GM12878 (cell line): ENCODE data around the gene PPM1A. TPM values are rescaled to one million over a fixed set of nuclear protein-coding genes. Genes with fewer than 3 reads are reported as not detected.

Experiments used
- ASH2L ChIP-seq: fragments of 300-600, 200-600 bp; sonication (generic); IDR thresholded peaks from 2 replicates; pipeline ENCODE4 v1.6.1; 2017; ENCODE audit warnings: low read depth, mild to moderate bottlenecking, borderline replicate concordance
- ATF2 ChIP-seq: IDR thresholded peaks from 2 replicates; pipeline ENCODE4 v1.6.1; 2012; ENCODE audit warnings: low read length, inconsistent platforms
- CHD2 ChIP-seq: IDR thresholded peaks from 2 replicates; pipeline ENCODE4 v1.6.1; 2011; ENCODE audit warnings: low read depth, low read length, improper control_type of control experiment, borderline replicate concordance
- CTCF ChIP-seq, 3 experiments: IDR thresholded peaks in 2 of 3; conservative IDR thresholded peaks in 1 of 3; 2 replicates each; pipeline ENCODE4 v1.5.1; 2011; ENCODE audit warnings: low read depth in 3 of 3, low read length in 3 of 3, mild to moderate bottlenecking in 3 of 3, control low read depth in 2 of 3, moderate library complexity in 2 of 3, inconsistent platforms in 1 of 3, mixed read lengths in 1 of 3; ENCODE audit not compliant: control insufficient read depth in 2 of 3, insufficient read depth in 1 of 3; ENCODE audit errors: extremely low read depth in 1 of 3
- E2F8 ChIP-seq: fragments of 450-650 bp; IDR thresholded peaks from 2 replicates; pipeline ENCODE4 v1.6.1; 2018; ENCODE audit warnings: mild to moderate bottlenecking, low read depth, moderate library complexity; ENCODE audit not compliant: partially characterized antibody
- ETV6 ChIP-seq, 2 experiments: fragments of 450-650 bp in 1 of 2; IDR thresholded peaks in 1 of 2; conservative IDR thresholded peaks in 1 of 2; 2 replicates each; pipeline ENCODE4 v1.6.1; 2014; ENCODE audit warnings: antibody characterized with exemption in 1 of 2, borderline replicate concordance in 1 of 2, low read depth in 1 of 2, mild to moderate bottlenecking in 1 of 2, moderate library complexity in 1 of 2
- HDGF ChIP-seq: fragments of 450-650 bp; IDR thresholded peaks from 2 replicates; pipeline ENCODE4 v1.6.1; 2016; ENCODE audit warnings: antibody characterized with exemption
- MYB ChIP-seq: fragments of 150-350 bp; IDR thresholded peaks from 2 replicates; pipeline ENCODE4 v1.6.1; 2014; ENCODE audit warnings: mild to moderate bottlenecking, low read depth, low read length, borderline replicate concordance
- NR2F1 ChIP-seq: fragments of 450-650 bp; conservative IDR thresholded peaks from 2 replicates; pipeline ENCODE4 v1.6.1; 2017; ENCODE audit warnings: mild to moderate bottlenecking
- PAX5 ChIP-seq: IDR thresholded peaks from 2 replicates; pipeline ENCODE4 v1.6.1; 2011; ENCODE audit warnings: low read depth, low read length, borderline replicate concordance
- REST ChIP-seq: IDR thresholded peaks from 2 replicates; pipeline ENCODE4 v1.6.1; 2012; ENCODE audit warnings: mild to moderate bottlenecking, low read depth, low read length
- SIN3A ChIP-seq: IDR thresholded peaks from 2 replicates; pipeline ENCODE4 v1.6.1; 2012; ENCODE audit warnings: low read depth, low read length, improper control_type of control experiment
- SMAD1 ChIP-seq: fragments of 450-650 bp; IDR thresholded peaks from 2 replicates; pipeline ENCODE4 v1.6.1; 2018; ENCODE audit warnings: mild to moderate bottlenecking, low read depth; ENCODE audit not compliant: partially characterized antibody
- SMARCA5 ChIP-seq: fragments of 450-650 bp; IDR thresholded peaks from 2 replicates; pipeline ENCODE4 v1.6.1; 2017; ENCODE audit warnings: mild to moderate bottlenecking
- STAT3 ChIP-seq: IDR thresholded peaks from 2 replicates; pipeline ENCODE4 v1.6.1; 2011; ENCODE audit warnings: low read depth, low read length, improper control_type of control experiment
- TARDBP ChIP-seq: IDR thresholded peaks from 2 replicates; pipeline ENCODE4 v1.6.1; 2016; ENCODE audit warnings: borderline replicate concordance
- ZNF207 ChIP-seq: fragments of 450-650 bp; IDR thresholded peaks from 2 replicates; pipeline ENCODE4 v1.6.1; 2014; ENCODE audit warnings: antibody characterized with exemption, mild to moderate bottlenecking, borderline replicate concordance
- ZNF217 ChIP-seq: fragments of 450-650 bp; IDR thresholded peaks from 2 replicates; pipeline ENCODE4 v1.6.1; 2017; ENCODE audit warnings: antibody characterized with exemption, mild to moderate bottlenecking
- polyA plus RNA-seq, 11 experiments: library from polyadenylated mRNA; depleted of rRNA in 4 of 11; unstranded in 6 of 11; stranded (reverse) in 5 of 11; fragments of >200 nt; fragmentation: Nextera tagmentation in 4 of 11; fragmentation: Illumina TruSeq in 1 of 11; extraction: Ambion mirVana in 4 of 11; extraction: Trizol in 1 of 11; gene quantifications; 1 replicate in 1 of 11; 2 replicates in 10 of 11; pipeline versions ENCODE4 v1.2.1 to v1.2.3, GENCODE V29; 2011 to 2016; ENCODE audit warnings: inconsistent platforms in 2 of 11, missing spikeins in 2 of 11, low read depth in 1 of 11
- total RNA-seq, 4 experiments: library from RNA; depleted of rRNA in 3 of 4; stranded (reverse); fragments of >200 nt in 3 of 4; fragmentation: Illumina TruSeq in 1 of 4; extraction: Trizol in 1 of 4; gene quantifications; 2 replicates each; pipeline versions ENCODE4 v1.2.1 to v1.2.3, GENCODE V29; 2013 to 2021

PPM1A gene
- total and polyA plus RNA-seq, 10 of the 15 experiments (the other 5 are each of a cell fraction or from before 2014, with no cell fraction given), result 16.8 to 124 (median 47.0) TPM

GRCh38 chr14:60327447-60328331 is 78.7 kb downstream of the PPM1A start (continued):
- TF ChIP-seq CTCF (IDR thresholded peaks at IDR 0.05 in 2 of 3, conservative IDR thresholded peaks at IDR 0.05 in 1 of 3; ENCODE audit: control insufficient read depth in 2 of 3, extremely low read depth in 1 of 3, insufficient read depth in 1 of 3, low read depth in 3 of 3, low read length in 3 of 3), result peak; percentile 3 to 33 (median 31); a peak in 3 of 6 replicates
- TF ChIP-seq REST, result 0 out of 2 replicates have a peak, but pooled peaks have one; percentile 8
- no peak for TF ChIP-seq STAT3
- 0 out of 2 replicates have a peak, but pooled peaks have one; percentile 33 for TF ChIP-seq NR2F1
- no peak for TF ChIP-seq ETV6 (conservative IDR thresholded peaks at IDR 0.05 in 1 of 2, IDR thresholded peaks at IDR 0.05 in 1 of 2; ENCODE audit: borderline replicate concordance in 1 of 2, low read depth in 1 of 2)
- TF ChIP-seq E2F8, result no peak
- TF ChIP-seq TARDBP, result no peak; the same call in 1 of the 2 replicates
- TF ChIP-seq ZNF207, result no peak
- TF ChIP-seq CHD2, result no peak; the same call in 1 of the 2 replicates
- TF ChIP-seq ASH2L, result no peak
- TF ChIP-seq SMAD1, result no peak
- no peak for TF ChIP-seq SMARCA5
- peak; percentile 91 for TF ChIP-seq PAX5
- no peak for TF ChIP-seq MYB
- TF ChIP-seq ZNF217, result peak; percentile 29; the same call in 1 of the 2 replicates
- no peak for TF ChIP-seq HDGF
- no peak for TF ChIP-seq SIN3A
- TF ChIP-seq ATF2, result no peak
